Trophoblast cell (in vitro differentiated cells and primary cell): Measurements from ENCODE around the gene IFNA1.
A peak's percentile ranks its signal among the peaks of the same experiment; 100 is the strongest.
"Not testable (repeated sequence)": the region's sequence is repeated elsewhere in the genome, so short reads cannot be mapped to it uniquely, and the experiment has no call there.

ENCODE experiments used
- DNase-seq, 2 donors: peaks; one replicate each; pipeline ENCODE4 v3.0.0-alpha.2; 2016
- H2AFZ ChIP-seq: 2 replicates; pipeline ENCODE4 v1.6.1; 2013; ENCODE audit warnings: low read length, moderate library complexity, mild to moderate bottlenecking; ENCODE audit not compliant: insufficient read depth, poor library complexity
- H2AK5ac ChIP-seq: 2 replicates; pipeline ENCODE4 v1.6.1; 2013; ENCODE audit warnings: mild to moderate bottlenecking, low read length
- H2BK120ac ChIP-seq: 2 replicates; pipeline ENCODE4 v1.6.1; 2013; ENCODE audit warnings: low read length, mild to moderate bottlenecking, moderate library complexity; ENCODE audit not compliant: insufficient read depth, poor library complexity
- H2BK12ac ChIP-seq: 2 replicates; pipeline ENCODE4 v1.6.1; 2013; ENCODE audit warnings: mild to moderate bottlenecking, low read length, moderate library complexity
- H2BK5ac ChIP-seq: 2 replicates; pipeline ENCODE4 v1.6.1; 2013; ENCODE audit warnings: low read length, low read depth, moderate library complexity, mild to moderate bottlenecking; ENCODE audit not compliant: poor library complexity
- H3K14ac ChIP-seq: 2 replicates; pipeline ENCODE4 v1.6.1; 2013; ENCODE audit warnings: mild to moderate bottlenecking, low read length
- H3K18ac ChIP-seq: 2 replicates; pipeline ENCODE4 v1.6.1; 2013; ENCODE audit warnings: mild to moderate bottlenecking, low read length
- H3K23ac ChIP-seq: 2 replicates; pipeline ENCODE4 v1.6.1; 2013; ENCODE audit warnings: low read length
- H3K27ac ChIP-seq: 2 replicates; pipeline ENCODE4 v1.5.1; 2013; ENCODE audit warnings: low read depth, mild to moderate bottlenecking, inconsistent platforms, low read length, moderate library complexity
- H3K27me3 ChIP-seq: 2 replicates; pipeline ENCODE4 v1.6.1; 2013; ENCODE audit warnings: inconsistent platforms, mild to moderate bottlenecking, low read length, moderate library complexity; ENCODE audit not compliant: insufficient read depth
- H3K36me3 ChIP-seq, 2 experiments: 1 replicate in 1 of 2; 2 replicates in 1 of 2; pipeline ENCODE4 v1.6.1; 2013; ENCODE audit warnings: low read length in 2 of 2, mild to moderate bottlenecking in 2 of 2, moderate library complexity in 1 of 2; ENCODE audit not compliant: insufficient read depth in 2 of 2, control insufficient read depth in 1 of 2
- H3K4ac ChIP-seq: 2 replicates; pipeline ENCODE4 v1.6.1; 2013; ENCODE audit warnings: low read depth, mild to moderate bottlenecking, low read length, moderate library complexity
- H3K4me1 ChIP-seq, 2 experiments: 1 replicate in 1 of 2; 2 replicates in 1 of 2; pipeline ENCODE4 v1.6.1; 2013; ENCODE audit warnings: low read length in 2 of 2, mild to moderate bottlenecking in 2 of 2, moderate library complexity in 1 of 2; ENCODE audit not compliant: insufficient read depth in 2 of 2, control insufficient read depth in 1 of 2
- H3K4me2 ChIP-seq: 2 replicates; pipeline ENCODE4 v1.6.1; 2013; ENCODE audit warnings: inconsistent platforms, mild to moderate bottlenecking, low read length, moderate library complexity
- H3K4me3 ChIP-seq: 2 replicates; pipeline ENCODE4 v1.5.1; 2013; ENCODE audit warnings: mild to moderate bottlenecking, low read depth, low read length, inconsistent platforms
- H3K79me1 ChIP-seq: one replicate; pipeline ENCODE4 v1.6.1; 2013; ENCODE audit warnings: low read length
- H3K79me2 ChIP-seq: 2 replicates; pipeline ENCODE4 v1.6.1; 2013; ENCODE audit warnings: low read length, mild to moderate bottlenecking; ENCODE audit not compliant: control insufficient read depth, insufficient read depth, poor library complexity
- H3K9ac ChIP-seq: 2 replicates; pipeline ENCODE4 v1.6.1; 2013; ENCODE audit warnings: mild to moderate bottlenecking, low read length
- H3K9me3 ChIP-seq: 2 replicates; pipeline ENCODE4 v1.6.1; 2013; ENCODE audit warnings: low read depth, mild to moderate bottlenecking, control low read depth, inconsistent platforms, low read length; ENCODE audit not compliant: insufficient read depth
- H4K12ac ChIP-seq: 2 replicates; pipeline ENCODE4 v1.6.1; 2013; ENCODE audit warnings: low read depth, mild to moderate bottlenecking, low read length, moderate library complexity
- H4K8ac ChIP-seq: 2 replicates; pipeline ENCODE4 v1.6.1; 2013; ENCODE audit warnings: low read depth, mild to moderate bottlenecking, low read length, moderate library complexity
- H4K91ac ChIP-seq: one replicate; pipeline ENCODE4 v1.6.1; 2013; ENCODE audit warnings: low read depth, mild to moderate bottlenecking, low read length, moderate library complexity
- WGBS: extraction: QIAGEN DNeasy Blood & Tissue Kit; methylation state at CpG from one replicate; pipeline ENCODE4 v1.1.7; 2013; ENCODE audit warnings: missing lambda C conversion rate; ENCODE audit not compliant: insufficient read length, insufficient coverage; ENCODE audit errors: extremely low coverage; 5-methylcytosine and 5-hydroxymethylcytosine counted together

The IFNA1 gene

GRCh38 chr9:21434202-21435014 lies 5.8 kb upstream of the IFNA1 start:
- WGBS = no CpG with 5 or more reads among the region's 9 CpGs
- peak; percentile 46 to 91 for DNase-seq
- Histone ChIP-seq H3K27me3 (no peaks in the 10 kb centered on the region), H3K4me2 (no peak overlapping the region), H2BK5ac (no peak overlapping the region), H3K79me2 (no peaks in the 10 kb centered on the region), H4K91ac (no peak overlapping the region), H3K9ac (no peak overlapping the region), H2BK120ac (no peak overlapping the region), H3K23ac (no peak overlapping the region), H3K18ac (no peak overlapping the region), H3K79me1 (no peaks in the 10 kb centered on the region), H2BK12ac (no peak overlapping the region), H2AFZ (no peak overlapping the region), H3K36me3 (no peaks in the 10 kb centered on the region), H4K8ac (no peak overlapping the region), H3K27ac (no peak overlapping the region), H4K12ac (no peak overlapping the region), H2AK5ac (no peak overlapping the region), H3K4me3 (no peak overlapping the region), H3K4me1 (peaks cover 0 to 3% of the 10 kb centered on the region in 2 experiments), H3K14ac (no peak overlapping the region), H3K9me3 (no peaks in the 10 kb centered on the region), H3K4ac (no peak overlapping the region)

GRCh38 chr9:21435015-21435383 lies 5.2 kb upstream of the IFNA1 start:
- H3K27ac ChIP-seq, H3K9ac ChIP-seq, H3K36me3 ChIP-seq, H4K12ac ChIP-seq, H2BK12ac ChIP-seq, H2BK5ac ChIP-seq, H2AK5ac ChIP-seq, H3K14ac ChIP-seq, H3K79me2 ChIP-seq, H2AFZ ChIP-seq, H4K91ac ChIP-seq, H3K18ac ChIP-seq, H3K9me3 ChIP-seq, H3K23ac ChIP-seq, H3K4ac ChIP-seq, H3K4me3 ChIP-seq, H2BK120ac ChIP-seq, H3K79me1 ChIP-seq, H3K27me3 ChIP-seq, H3K4me2 ChIP-seq, H4K8ac ChIP-seq, DNase-seq, H3K4me1 ChIP-seq: not testable (repeated sequence)
- WGBS = no CpG with 5 or more reads among the region's 7 CpGs

GRCh38 chr9:21443849-21444625 lies 3.8 kb downstream of the IFNA1 start:
- no peak overlapping the region for H4K12ac ChIP-seq
- H3K4me2 ChIP-seq = no peak overlapping the region
- H3K4ac ChIP-seq = no peak overlapping the region
- H3K36me3 ChIP-seq = no peaks in the 10 kb centered on the region
- no peaks in the 10 kb centered on the region for H3K9me3 ChIP-seq
- H3K27me3 ChIP-seq = no peaks in the 10 kb centered on the region
- no peaks in the 10 kb centered on the region for H3K4me1 ChIP-seq
- no peak overlapping the region for H4K91ac ChIP-seq
- no peak overlapping the region for H3K9ac ChIP-seq
- no peak overlapping the region for H2BK5ac ChIP-seq
- H3K18ac ChIP-seq = no peak overlapping the region
- no peak overlapping the region for H2AK5ac ChIP-seq
- WGBS = no CpG with 5 or more reads among the region's 4 CpGs
- no peak overlapping the region for H2BK120ac ChIP-seq
- H3K4me3 ChIP-seq = no peak overlapping the region
- no peak overlapping the region for H3K27ac ChIP-seq
- no peak overlapping the region for H4K8ac ChIP-seq
- H2BK12ac ChIP-seq = no peak overlapping the region
- H3K79me1 ChIP-seq = no peaks in the 10 kb centered on the region
- no peak overlapping the region for H2AFZ ChIP-seq
- H3K14ac ChIP-seq = no peak overlapping the region
- no peaks in the 10 kb centered on the region for H3K79me2 ChIP-seq
- DNase-seq = no peak
- H3K23ac ChIP-seq = no peak overlapping the region

- not testable (repeated sequence) for H3K4me3 ChIP-seq, H3K79me2 ChIP-seq, H2AFZ ChIP-seq, H3K27me3 ChIP-seq, H3K9ac ChIP-seq, H3K23ac ChIP-seq, H4K8ac ChIP-seq, H2BK5ac ChIP-seq, H3K18ac ChIP-seq, H3K36me3 ChIP-seq, H2AK5ac ChIP-seq, H3K4ac ChIP-seq, H3K9me3 ChIP-seq, H3K79me1 ChIP-seq, H4K12ac ChIP-seq, H3K27ac ChIP-seq, H3K4me2 ChIP-seq
- peak in 1 of 2 donors; percentile 25 for DNase-seq
- H2BK12ac ChIP-seq = peak overlapping the region; percentile 19
- peaks cover 8 to 13% of the 10 kb centered on the region in 2 experiments for H3K4me1 ChIP-seq
- H2BK120ac ChIP-seq = peak overlapping the region; percentile 6
- peak overlapping the region; percentile 2 for H3K14ac ChIP-seq
- H4K91ac ChIP-seq = peak overlapping the region; percentile 60
- WGBS = no CpG with 5 or more reads among the region's 5 CpGs
Observed at GRCh38 chr9:21449312-21449711, 9.1 kb downstream of the IFNA1 start.
